Measurements from ENCODE around the gene ZHX3. TPM values are rescaled to one million over a fixed set of nuclear protein-coding genes. Genes with fewer than 3 reads are reported as not detected.

Gene ZHX3
- total and polyA plus RNA-seq, 9 donors: 5.7 to 11.4 (median 7.8) TPM

GRCh38 chr20:41300886-41301285, 16.6 kb downstream of the ZHX3 start:
- Histone ChIP-seq H3K9me3 (replicated peaks; ENCODE audit: control insufficient read depth, low read depth, low read length) (no peaks in the 10 kb centered on the region), H3K4me1 (ENCODE audit: control insufficient read depth, insufficient read depth, low read length) (no peaks in the 10 kb centered on the region), H3K36me3 (ENCODE audit: control insufficient read depth, insufficient read depth, low read length) (no peaks in the 10 kb centered on the region), H3K4me3 (ENCODE audit: low read length) (no peak overlapping the region), H3K27ac (ENCODE audit: low read length) (no peak overlapping the region), H3K27me3 (ENCODE audit: control insufficient read depth, insufficient read depth, low read length) (no peaks in the 10 kb centered on the region)
- no peak for DNase-seq
- 73% methylated on average over 4 of the region's 4 CpGs for WGBS (ENCODE audit: insufficient coverage)

- Histone ChIP-seq H3K9me3 (replicated peaks; ENCODE audit: control insufficient read depth, low read depth, low read length) (no peaks in the 10 kb centered on the region), H3K36me3 (ENCODE audit: control insufficient read depth, insufficient read depth, low read length) (no peaks in the 10 kb centered on the region), H3K27ac (ENCODE audit: low read length) (no peak overlapping the region), H3K4me3 (ENCODE audit: low read length) (no peak overlapping the region), H3K27me3 (ENCODE audit: control insufficient read depth, insufficient read depth, low read length) (no peaks in the 10 kb centered on the region), H3K4me1 (ENCODE audit: control insufficient read depth, insufficient read depth, low read length) (no peaks in the 10 kb centered on the region)
- WGBS (ENCODE audit: insufficient coverage): 48% methylated on average over 2 of the region's 3 CpGs
- no peak for DNase-seq
Measured at GRCh38 chr20:41300383-41300782, 17.1 kb downstream of the ZHX3 start.

- DNase-seq: no peak
- 40% methylated on average over 1 of the region's 3 CpGs for WGBS (ENCODE audit: insufficient coverage)
- no peaks in the 10 kb centered on the region for H3K36me3 ChIP-seq (ENCODE audit: control insufficient read depth, insufficient read depth, low read length)
- H3K4me3 ChIP-seq (ENCODE audit: low read length): no peak overlapping the region
- no peaks in the 10 kb centered on the region for H3K9me3 ChIP-seq (replicated peaks; ENCODE audit: control insufficient read depth, low read depth, low read length)
- H3K27ac ChIP-seq (ENCODE audit: low read length): no peak overlapping the region
- no peaks in the 10 kb centered on the region for H3K4me1 ChIP-seq (ENCODE audit: control insufficient read depth, insufficient read depth, low read length)
- H3K27me3 ChIP-seq (ENCODE audit: control insufficient read depth, insufficient read depth, low read length): no peaks in the 10 kb centered on the region
Measured at GRCh38 chr20:41299899-41300298, 17.6 kb downstream of the ZHX3 start.

- Histone ChIP-seq H3K27me3 (ENCODE audit: control insufficient read depth, insufficient read depth, low read length) (no peaks in the 10 kb centered on the region), H3K4me1 (ENCODE audit: control insufficient read depth, insufficient read depth, low read length) (no peaks in the 10 kb centered on the region), H3K9me3 (replicated peaks; ENCODE audit: control insufficient read depth, low read depth, low read length) (no peaks in the 10 kb centered on the region), H3K36me3 (ENCODE audit: control insufficient read depth, insufficient read depth, low read length) (no peaks in the 10 kb centered on the region), H3K4me3 (ENCODE audit: low read length) (no peak overlapping the region), H3K27ac (ENCODE audit: low read length) (no peak overlapping the region)
- WGBS (ENCODE audit: insufficient coverage): no CpG with 5 or more reads among the region's 2 CpGs
- peak; percentile 32 for DNase-seq
Measured at GRCh38 chr20:41293269-41294037, 24.1 kb downstream of the ZHX3 start.

GRCh38 chr20:41290804-41291389, 26.6 kb downstream of the ZHX3 start:
- Histone ChIP-seq H3K27ac (ENCODE audit: low read length) (no peak overlapping the region), H3K9me3 (replicated peaks; ENCODE audit: control insufficient read depth, low read depth, low read length) (peaks cover 6% of the 10 kb centered on the region), H3K4me1 (ENCODE audit: control insufficient read depth, insufficient read depth, low read length) (no peaks in the 10 kb centered on the region), H3K4me3 (ENCODE audit: low read length) (no peak overlapping the region), H3K36me3 (ENCODE audit: control insufficient read depth, insufficient read depth, low read length) (no peaks in the 10 kb centered on the region), H3K27me3 (ENCODE audit: control insufficient read depth, insufficient read depth, low read length) (no peaks in the 10 kb centered on the region)
- no peak for DNase-seq
- WGBS (ENCODE audit: insufficient coverage): no CpG with 5 or more reads among the region's 3 CpGs

- H3K9me3 ChIP-seq (replicated peaks; ENCODE audit: control insufficient read depth, low read depth, low read length): peaks cover 6% of the 10 kb centered on the region
- no peaks in the 10 kb centered on the region for H3K4me1 ChIP-seq (ENCODE audit: control insufficient read depth, insufficient read depth, low read length)
- no peak overlapping the region for H3K4me3 ChIP-seq (ENCODE audit: low read length)
- DNase-seq: no peak
- no peak overlapping the region for H3K27ac ChIP-seq (ENCODE audit: low read length)
- no peaks in the 10 kb centered on the region for H3K36me3 ChIP-seq (ENCODE audit: control insufficient read depth, insufficient read depth, low read length)
- 80% methylated on average over 1 of the region's 2 CpGs for WGBS (ENCODE audit: insufficient coverage)
- no peaks in the 10 kb centered on the region for H3K27me3 ChIP-seq (ENCODE audit: control insufficient read depth, insufficient read depth, low read length)
Measured at GRCh38 chr20:41287327-41287726, 30.2 kb downstream of the ZHX3 start.

- WGBS (ENCODE audit: insufficient coverage): no CpG with 5 or more reads among the region's 2 CpGs
- Histone ChIP-seq H3K9me3 (replicated peaks; ENCODE audit: control insufficient read depth, low read depth, low read length) (peaks cover 6% of the 10 kb centered on the region), H3K36me3 (ENCODE audit: control insufficient read depth, insufficient read depth, low read length) (no peaks in the 10 kb centered on the region), H3K27me3 (ENCODE audit: control insufficient read depth, insufficient read depth, low read length) (no peaks in the 10 kb centered on the region), H3K4me1 (ENCODE audit: control insufficient read depth, insufficient read depth, low read length) (no peaks in the 10 kb centered on the region), H3K4me3 (ENCODE audit: low read length) (no peak overlapping the region), H3K27ac (ENCODE audit: low read length) (no peak overlapping the region)
- no peak for DNase-seq
Measured at GRCh38 chr20:41286240-41286851, 31.2 kb downstream of the ZHX3 start.

- H3K27ac ChIP-seq (ENCODE audit: low read length): peak overlapping the region; percentile 29
Measured at GRCh38 chr20:41279546-41280225, 37.8 kb downstream of the ZHX3 start.

GRCh38 chr20:41278936-41279335, 38.6 kb downstream of the ZHX3 start:
- Histone ChIP-seq H3K4me3 (ENCODE audit: low read length) (no peak overlapping the region), H3K36me3 (ENCODE audit: control insufficient read depth, insufficient read depth, low read length) (no peaks in the 10 kb centered on the region), H3K4me1 (ENCODE audit: control insufficient read depth, insufficient read depth, low read length) (no peaks in the 10 kb centered on the region), H3K9me3 (replicated peaks; ENCODE audit: control insufficient read depth, low read depth, low read length) (no peaks in the 10 kb centered on the region), H3K27ac (ENCODE audit: low read length) (no peak overlapping the region), H3K27me3 (ENCODE audit: control insufficient read depth, insufficient read depth, low read length) (no peaks in the 10 kb centered on the region)
- WGBS (ENCODE audit: insufficient coverage): no CpG with 5 or more reads among the region's 5 CpGs
- DNase-seq: no peak

More at GRCh38 chr20:41279546-41280225, 37.8 kb downstream of the ZHX3 start:
- DNase-seq: peak; percentile 22
- Histone ChIP-seq H3K4me3 (ENCODE audit: low read length) (no peak overlapping the region), H3K4me1 (ENCODE audit: control insufficient read depth, insufficient read depth, low read length) (no peaks in the 10 kb centered on the region), H3K27me3 (ENCODE audit: control insufficient read depth, insufficient read depth, low read length) (no peaks in the 10 kb centered on the region), H3K9me3 (replicated peaks; ENCODE audit: control insufficient read depth, low read depth, low read length) (no peaks in the 10 kb centered on the region), H3K36me3 (ENCODE audit: control insufficient read depth, insufficient read depth, low read length) (no peaks in the 10 kb centered on the region)
- WGBS (ENCODE audit: insufficient coverage): 56% methylated on average over 1 of the region's 3 CpGs

GRCh38 chr20:41277049-41277448, 40.5 kb downstream of the ZHX3 start:
- WGBS (ENCODE audit: insufficient coverage): no CpG with 5 or more reads among the region's 3 CpGs
- Histone ChIP-seq H3K27me3 (ENCODE audit: control insufficient read depth, insufficient read depth, low read length) (no peaks in the 10 kb centered on the region), H3K4me1 (ENCODE audit: control insufficient read depth, insufficient read depth, low read length) (no peaks in the 10 kb centered on the region), H3K9me3 (replicated peaks; ENCODE audit: control insufficient read depth, low read depth, low read length) (no peaks in the 10 kb centered on the region), H3K4me3 (ENCODE audit: low read length) (no peak overlapping the region), H3K27ac (ENCODE audit: low read length) (no peak overlapping the region), H3K36me3 (ENCODE audit: control insufficient read depth, insufficient read depth, low read length) (no peaks in the 10 kb centered on the region)
- DNase-seq: no peak

All from muscle of leg (tissue), 11 donors.